Measurements from ENCODE around the gene NMRAL1. TPM values are rescaled to one million over a fixed set of nuclear protein-coding genes. Genes with fewer than 3 reads are reported as not detected.

NMRAL1 gene
- total RNA-seq, 2 donors from 2014 or later: 16.8 to 17.2 TPM

Other genes starting within 250 kb of the NMRAL1 start
- 100 to 1,000 TPM; 302 to 359 TPM for gene SRL, start 232.5 kb downstream of the NMRAL1 start, total RNA-seq
- 1 to 10 TPM; 3.7 to 4.2 TPM for gene TFAP4, start 201.6 kb downstream of the NMRAL1 start, total RNA-seq
- gene GLIS2, start 158.6 kb downstream of the NMRAL1 start, total RNA-seq: 10 to 100 TPM; 23.9 to 29.2 TPM
- 10 to 100 TPM; 51.0 to 64.3 TPM for gene PAM16, start 123.3 kb downstream of the NMRAL1 start, total RNA-seq
- 10 to 100 TPM; 10.6 to 20.0 TPM for gene VASN, start 102.8 kb downstream of the NMRAL1 start, total RNA-seq
- gene CORO7, start 58.0 kb downstream of the NMRAL1 start, total RNA-seq: 10 to 100 TPM; 15.6 to 19.5 TPM
- gene DNAJA3, start 48.8 kb downstream of the NMRAL1 start, total RNA-seq: 10 to 100 TPM; 44.6 to 48.3 TPM
- gene HMOX2, start 1.8 kb upstream of the NMRAL1 start, total RNA-seq: 10 to 100 TPM; 65.3 to 92.0 TPM
- 10 to 100 TPM; 34.1 to 42.9 TPM for gene CDIP1, start 64.1 kb upstream of the NMRAL1 start, total RNA-seq
- gene C16orf96, start 81.7 kb upstream of the NMRAL1 start, total RNA-seq: under 1 TPM in 1 of 2 donors, not detected in 1; 0.10 TPM
- 10 to 100 TPM; 19.6 to 20.0 TPM for gene UBALD1, start 140.3 kb upstream of the NMRAL1 start, total RNA-seq
- 10 to 100 TPM; 33.1 to 44.6 TPM for gene MGRN1, start 150.2 kb upstream of the NMRAL1 start, total RNA-seq
- 10 to 100 TPM; 39.1 to 41.0 TPM for gene NUDT16L1, start 218.9 kb upstream of the NMRAL1 start, total RNA-seq